ENCODE data around the gene ANKS1A. TPM values are rescaled to one million over a fixed set of nuclear protein-coding genes. Genes with fewer than 3 reads are reported as not detected.

The ANKS1A gene
- total RNA-seq, 1 donor from 2014 or later: 20.9 TPM

GRCh38 chr6:35072698-35073055 lies 183.6 kb downstream of the ANKS1A start:
- Histone ChIP-seq H3K36me3 (peaks cover 28 to 57% of the 10 kb centered on the region in 2 donors), H3K9me3 (no peaks in the 10 kb centered on the region), H3K27me3 (no peaks in the 10 kb centered on the region), H3K27ac (no peak overlapping the region), H3K4me3 (no peak overlapping the region), H3K4me1 (no peaks in the 10 kb centered on the region)
- no peak for TF ChIP-seq CTCF (IDR thresholded peaks at IDR 0.05)
- no peak for DNase-seq (ENCODE audit: low spot score in 2 of 2)
- intact Hi-C loops (cut with DNase I): no loop called here

- no peaks in the 10 kb centered on the region for H3K27me3 ChIP-seq
- no peak for DNase-seq (ENCODE audit: low spot score in 2 of 2)
- H3K27ac ChIP-seq: no peak overlapping the region
- no peaks in the 10 kb centered on the region for H3K9me3 ChIP-seq
- intact Hi-C loops (cut with DNase I): no loop called here
- no peak overlapping the region for H3K4me3 ChIP-seq
- TF ChIP-seq CTCF (IDR thresholded peaks at IDR 0.05): no peak
- no peaks in the 10 kb centered on the region for H3K4me1 ChIP-seq
- H3K36me3 ChIP-seq: peaks cover 34 to 62% of the 10 kb centered on the region in 2 donors
Observed at GRCh38 chr6:35073211-35073610, 184.2 kb downstream of the ANKS1A start.

DNA sequence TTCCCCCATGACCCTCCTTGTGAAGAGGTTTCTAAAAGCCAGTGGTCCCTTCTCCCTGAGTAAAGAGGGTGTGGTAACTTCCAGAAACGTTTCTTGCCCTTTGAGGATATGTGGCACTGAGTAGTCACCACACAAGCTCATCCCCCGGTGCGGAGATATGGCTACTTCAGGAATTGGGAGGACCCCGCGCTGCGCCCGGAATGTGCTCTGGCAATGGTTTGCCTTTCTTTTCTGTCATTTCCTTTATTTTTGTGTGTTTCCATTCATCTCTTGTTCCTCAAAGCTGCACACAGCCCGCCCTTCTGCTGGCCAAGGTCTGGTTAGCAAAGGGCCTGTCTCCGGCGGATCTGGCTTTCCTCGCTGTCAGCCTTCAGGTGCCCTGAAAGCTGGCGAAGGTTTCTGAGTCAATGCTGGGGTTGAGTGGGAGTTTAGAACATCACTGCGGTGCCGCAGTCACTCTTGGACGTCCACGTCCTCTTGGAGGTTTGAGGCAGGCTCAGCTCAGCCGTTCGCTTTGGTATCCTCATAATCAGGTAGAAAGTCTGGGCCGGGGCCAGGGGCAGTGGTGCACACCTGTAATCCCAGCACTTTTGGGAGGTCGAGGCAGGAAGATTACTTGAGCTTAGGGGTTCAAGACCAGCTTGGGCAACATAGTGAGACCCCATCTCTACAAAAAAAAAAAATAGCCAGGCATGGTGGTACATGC lies 184.9 kb downstream of the ANKS1A start:
- DNase-seq (ENCODE audit: low spot score in 2 of 2): no peak
- no peaks in the 10 kb centered on the region for H3K9me3 ChIP-seq
- H3K4me3 ChIP-seq: no peak overlapping the region
- H3K4me1 ChIP-seq: no peaks in the 10 kb centered on the region
- H3K36me3 ChIP-seq: peaks cover 35 to 70% of the 10 kb centered on the region in 2 donors
- no peaks in the 10 kb centered on the region for H3K27me3 ChIP-seq
- intact Hi-C loops (cut with DNase I): no loop called here
- TF ChIP-seq CTCF (IDR thresholded peaks at IDR 0.05): no peak
- no peak overlapping the region for H3K27ac ChIP-seq

DNA sequence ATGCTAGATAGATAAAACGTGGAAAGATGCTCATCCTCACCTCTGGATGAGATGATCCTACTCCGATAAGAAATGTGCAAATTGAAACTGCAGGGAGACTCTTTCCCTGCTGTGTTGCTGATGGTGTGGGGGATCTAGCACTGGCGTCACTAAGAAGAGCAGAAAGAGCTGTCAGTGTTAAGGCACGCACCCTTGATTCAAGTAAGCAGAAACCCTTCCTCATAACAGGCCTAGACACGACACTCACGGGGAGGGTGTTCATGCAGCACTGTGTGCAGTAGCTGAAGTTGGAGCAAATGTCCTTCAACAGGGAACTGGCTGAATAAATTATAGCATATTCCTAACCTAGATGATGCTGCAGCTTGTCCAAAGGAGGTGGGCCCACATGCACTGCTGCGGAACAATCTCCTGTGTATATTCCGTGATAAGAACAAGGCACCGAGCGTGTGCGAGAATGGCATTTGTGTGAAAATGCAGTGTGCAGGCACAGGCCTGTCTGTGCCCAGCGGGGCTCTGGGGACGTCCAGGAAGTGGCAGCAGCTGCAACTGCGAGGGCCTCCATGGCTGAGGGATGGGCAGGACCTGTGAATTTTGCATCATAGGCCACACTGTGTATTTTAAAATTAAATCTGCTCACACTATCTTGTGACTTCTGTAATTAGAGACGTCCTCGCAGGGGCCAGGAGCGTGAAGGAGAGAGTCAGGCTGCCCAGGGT lies 188.1 kb downstream of the ANKS1A start:
- peaks cover 59 to 85% of the 10 kb centered on the region in 2 donors for H3K36me3 ChIP-seq
- no peaks in the 10 kb centered on the region for H3K4me1 ChIP-seq
- no peak overlapping the region for H3K27ac ChIP-seq
- peak in 1 of 2 donors; percentile 0 for DNase-seq (ENCODE audit: low spot score in 2 of 2)
- TF ChIP-seq CTCF (IDR thresholded peaks at IDR 0.05): no peak
- no peak overlapping the region for H3K4me3 ChIP-seq
- no peaks in the 10 kb centered on the region for H3K9me3 ChIP-seq
- intact Hi-C loops (cut with DNase I): no loop called here
- no peaks in the 10 kb centered on the region for H3K27me3 ChIP-seq

GRCh38 chr6:35077713-35078105 lies 188.7 kb downstream of the ANKS1A start:
- no peak for TF ChIP-seq CTCF (IDR thresholded peaks at IDR 0.05)
- DNase-seq (ENCODE audit: low spot score in 2 of 2): peak in 1 of 2 donors; percentile 21
- Histone ChIP-seq H3K27ac (no peak overlapping the region), H3K4me3 (no peak overlapping the region), H3K36me3 (peaks cover 65 to 85% of the 10 kb centered on the region in 2 donors), H3K27me3 (no peaks in the 10 kb centered on the region), H3K9me3 (no peaks in the 10 kb centered on the region), H3K4me1 (no peaks in the 10 kb centered on the region)
- intact Hi-C loops (cut with DNase I): no loop called here

Measured in ascending aorta (tissue), 2 donors.